ENCODE results near the gene CENPM. TPM values are rescaled to one million over a fixed set of nuclear protein-coding genes. Genes with fewer than 3 reads are reported as not detected.

The CENPM gene, protein sequence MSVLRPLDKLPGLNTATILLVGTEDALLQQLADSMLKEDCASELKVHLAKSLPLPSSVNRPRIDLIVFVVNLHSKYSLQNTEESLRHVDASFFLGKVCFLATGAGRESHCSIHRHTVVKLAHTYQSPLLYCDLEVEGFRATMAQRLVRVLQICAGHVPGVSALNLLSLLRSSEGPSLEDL
- 10 to 100 TPM; 74.0 to 95.8 TPM for total RNA-seq

DNA sequence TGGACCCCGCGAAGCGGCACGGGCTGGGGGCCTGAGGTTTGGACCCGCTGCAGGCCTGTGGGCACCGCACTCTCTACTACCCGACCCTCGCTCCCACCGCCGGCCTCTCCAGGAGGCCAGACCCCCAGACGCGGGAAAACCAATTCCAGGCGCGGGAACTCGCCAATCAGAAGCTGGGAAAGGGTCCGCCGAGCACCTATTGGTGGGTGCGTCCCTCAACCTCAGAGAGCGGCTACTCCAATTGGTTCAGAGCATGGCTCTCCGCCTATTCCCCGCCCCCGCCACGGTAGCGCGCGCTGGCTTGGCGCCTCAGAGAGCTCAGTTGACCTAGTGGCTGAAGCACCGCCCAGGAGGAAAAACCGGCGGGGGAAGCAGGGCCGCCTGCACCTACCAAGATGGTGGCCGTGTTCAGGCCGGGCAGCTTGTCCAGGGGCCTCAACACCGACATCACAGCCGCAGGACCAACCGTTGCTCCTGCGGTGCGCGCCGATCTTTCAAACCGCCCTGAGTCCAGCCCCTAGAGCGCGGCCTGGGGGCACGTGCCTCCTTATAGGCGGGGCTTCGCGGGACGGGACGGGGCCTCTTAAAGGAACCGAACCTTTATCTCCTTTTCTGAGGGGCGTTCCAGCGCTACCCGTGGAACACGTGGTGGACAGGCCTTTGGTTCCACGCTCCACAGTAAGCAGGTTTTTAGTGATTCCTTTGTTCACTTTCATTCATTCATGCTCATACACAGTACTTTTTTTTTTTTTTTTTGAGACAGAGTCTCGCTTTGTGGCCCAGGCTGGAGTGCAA is at the start of gene CENPM:
Gene CENPM (minus strand): TSS at position 524 of the 795 bp plus-strand sequence. CDS start 76 bp downstream, at position 448.
- DNase-seq (peak; percentile 97), ATAC-seq (peak; percentile 97)
- no peaks in the 10 kb centered on the region for H3K9me3 Mint-ChIP-seq (ENCODE audit: low read depth)
- H3K36me3 Mint-ChIP-seq: peaks cover 34% of the 10 kb centered on the region
- H3K4me1 Mint-ChIP-seq: peaks cover 44% of the 10 kb centered on the region
- H3K27ac Mint-ChIP-seq: peak within 1 kb of the TSS; percentile 92
- peak within 1 kb of the TSS; percentile 93 for H3K4me3 Mint-ChIP-seq
- H3K27me3 Mint-ChIP-seq: no peaks in the 10 kb centered on the region
- CTCF ChIA-PET: interaction anchor here (0.6 to 4.9 kb wide), 22 partner anchors 9 to 1221 kb away, joined by 3 to 54 read pairs (median 4); partner anchors contain the start of genes CCDC134, MEI1, NDUFA6 and SNU13

GRCh38 chr22:41995211-41995610 is 48.3 kb upstream of the CENPM start:
- H3K27me3 Mint-ChIP-seq: peaks cover 7% of the 10 kb centered on the region
- H3K27ac Mint-ChIP-seq: no peak overlapping the region
- ATAC-seq (no peak), DNase-seq (no peak)
- peaks cover 31% of the 10 kb centered on the region for H3K4me1 Mint-ChIP-seq
- H3K9me3 Mint-ChIP-seq (ENCODE audit: low read depth): peaks cover 3% of the 10 kb centered on the region
- CTCF ChIA-PET: interaction anchor here (1.0 kb wide), 1 partner anchor 96 kb away, joined by 4 read pairs; the partner anchor contains the start of gene NDUFA6
- H3K36me3 Mint-ChIP-seq: peaks cover 6% of the 10 kb centered on the region
- no peak overlapping the region for H3K4me3 Mint-ChIP-seq

- no peak overlapping the region for H3K27ac Mint-ChIP-seq
- H3K27me3 Mint-ChIP-seq: peaks cover 7% of the 10 kb centered on the region
- DNase-seq: no peak
- CTCF ChIA-PET: no interaction called here
- no peaks in the 10 kb centered on the region for H3K36me3 Mint-ChIP-seq
- ATAC-seq: no peak
- H3K4me3 Mint-ChIP-seq: no peak overlapping the region
- H3K4me1 Mint-ChIP-seq: peaks cover 12% of the 10 kb centered on the region
- H3K9me3 Mint-ChIP-seq (ENCODE audit: low read depth): no peaks in the 10 kb centered on the region
Observed at GRCh38 chr22:41992496-41992895, 45.5 kb upstream of the CENPM start.

- CTCF ChIA-PET: no interaction called here
- H3K27me3 Mint-ChIP-seq: peaks cover 7% of the 10 kb centered on the region
Observed at GRCh38 chr22:41991111-41991510, 44.2 kb upstream of the CENPM start.

DNA sequence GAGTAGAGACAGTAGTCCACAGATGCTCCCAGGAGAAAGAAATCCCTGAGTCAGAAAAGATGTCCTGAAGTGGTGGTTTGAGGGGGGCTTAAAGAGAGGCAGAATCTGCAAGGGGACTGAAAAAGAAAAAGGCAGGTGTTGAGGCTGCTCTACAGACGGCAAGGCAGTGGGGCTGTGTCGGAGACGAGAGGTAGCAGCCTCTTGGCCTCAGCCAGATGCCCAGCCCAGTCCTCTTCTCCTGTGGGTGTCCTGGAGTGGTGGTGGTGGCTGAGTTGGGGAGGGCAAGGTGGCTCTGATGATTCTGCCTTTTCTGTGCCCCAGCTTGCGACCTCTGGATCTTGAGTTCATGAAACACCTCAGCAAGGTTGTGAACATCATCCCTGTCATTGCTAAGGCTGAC is 42.3 kb upstream of the CENPM start:
- no peak overlapping the region for H3K27ac Mint-ChIP-seq
- no peaks in the 10 kb centered on the region for H3K4me1 Mint-ChIP-seq
- no peak for ATAC-seq
- H3K27me3 Mint-ChIP-seq: peaks cover 7% of the 10 kb centered on the region
- DNase-seq: no peak
- CTCF ChIA-PET: interaction anchor here (0.7 kb wide), 1 partner anchor 82 kb away, joined by 5 read pairs; no protein-coding TSS in a partner anchor
- H3K9me3 Mint-ChIP-seq (ENCODE audit: low read depth): no peaks in the 10 kb centered on the region
- no peaks in the 10 kb centered on the region for H3K36me3 Mint-ChIP-seq
- no peak overlapping the region for H3K4me3 Mint-ChIP-seq

More at GRCh38 chr22:41991111-41991510, 44.2 kb upstream of the CENPM start:
- DNase-seq (no peak), ATAC-seq (no peak)
- no peak overlapping the region for H3K4me3 Mint-ChIP-seq
- no peaks in the 10 kb centered on the region for H3K36me3 Mint-ChIP-seq
- H3K27ac Mint-ChIP-seq: no peak overlapping the region
- H3K4me1 Mint-ChIP-seq: peaks cover 11% of the 10 kb centered on the region
- H3K9me3 Mint-ChIP-seq (ENCODE audit: low read depth): no peaks in the 10 kb centered on the region

- CTCF ChIA-PET: interaction anchor here (1.0 to 1.3 kb wide), 2 partner anchors 104 to 457 kb away, joined by 3 read pairs; partner anchors contain the start of gene NDUFA6
- ATAC-seq (no peak), DNase-seq (no peak)
- Mint-ChIP-seq H3K4me3 (no peak overlapping the region), H3K27ac (no peak overlapping the region), H3K9me3 (ENCODE audit: low read depth) (no peaks in the 10 kb centered on the region), H3K4me1 (no peaks in the 10 kb centered on the region), H3K36me3 (no peaks in the 10 kb centered on the region), H3K27me3 (no peaks in the 10 kb centered on the region)
Observed at GRCh38 chr22:41987276-41987675, 40.3 kb upstream of the CENPM start.

DNA sequence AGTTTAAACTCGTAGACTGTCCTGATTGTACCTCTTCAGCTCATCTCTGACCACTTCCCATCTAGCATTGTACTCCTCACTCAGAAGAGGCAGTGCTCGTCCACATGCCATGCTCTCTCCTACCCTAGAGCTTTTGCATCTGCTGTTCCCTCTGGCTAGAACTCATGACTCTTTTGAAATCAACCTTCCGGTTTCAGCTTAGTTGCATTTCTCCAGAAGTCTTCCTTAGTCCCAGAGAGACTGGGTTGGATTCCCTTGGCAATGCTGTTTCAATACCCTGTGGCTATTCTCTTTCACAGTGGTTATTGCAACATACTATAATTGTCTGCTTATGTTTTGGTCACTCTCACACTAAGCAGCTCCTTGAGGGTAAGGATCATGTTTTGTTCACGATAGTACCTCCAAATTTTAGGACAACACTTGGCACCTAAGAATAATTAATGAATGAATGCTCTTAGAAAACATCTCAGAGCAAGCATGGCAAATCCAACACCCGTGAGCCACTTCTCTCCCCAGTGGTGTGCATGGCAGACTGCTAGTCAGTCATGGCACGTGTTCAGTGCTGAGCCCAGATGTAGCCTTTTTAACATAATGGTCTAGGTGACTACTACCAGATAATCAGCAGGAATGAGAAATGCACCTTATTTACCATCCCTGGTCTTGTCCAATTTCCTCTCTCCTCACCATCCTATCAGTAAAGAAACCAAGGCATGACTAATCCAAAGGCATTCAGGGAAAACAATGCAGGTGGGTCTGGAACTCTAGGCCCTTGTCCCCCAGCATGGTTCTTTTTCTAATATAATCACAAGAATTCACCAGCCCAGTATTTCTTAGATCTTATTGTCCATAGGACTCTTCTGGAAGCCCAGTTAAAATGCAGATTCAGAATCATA is 36.8 kb upstream of the CENPM start:
- Mint-ChIP-seq H3K27me3 (peaks cover 9% of the 10 kb centered on the region), H3K9me3 (ENCODE audit: low read depth) (no peaks in the 10 kb centered on the region), H3K27ac (no peak overlapping the region), H3K4me1 (no peaks in the 10 kb centered on the region), H3K4me3 (no peak overlapping the region), H3K36me3 (no peaks in the 10 kb centered on the region)
- ATAC-seq (no peak), DNase-seq (no peak)
- CTCF ChIA-PET: interaction anchor here (0.6 to 1.9 kb wide), 4 partner anchors 12 to 461 kb away, joined by 3 to 5 read pairs (median 4); no protein-coding TSS in a partner anchor

DNA sequence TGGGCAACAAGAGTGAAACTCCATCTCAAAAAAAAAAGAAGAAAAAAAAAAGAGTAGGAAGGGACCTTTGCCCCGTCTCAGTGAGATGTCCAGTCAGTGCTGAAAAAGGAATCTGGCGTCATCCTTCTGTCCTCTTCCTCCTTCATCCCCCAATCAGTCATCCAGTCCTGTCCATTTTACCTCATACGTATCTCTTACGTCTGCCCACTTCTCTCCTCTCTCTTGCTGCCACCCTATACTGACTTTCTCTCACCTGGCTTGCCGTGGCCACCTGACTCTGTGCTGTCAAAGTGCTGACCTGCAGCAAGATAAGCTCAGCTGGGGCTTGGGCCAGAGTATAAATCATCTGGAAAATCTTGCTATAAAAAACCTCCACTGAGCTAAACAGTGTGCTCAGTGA is 35.9 kb upstream of the CENPM start:
- CTCF ChIA-PET: interaction anchor here (0.6 to 1.9 kb wide), 5 partner anchors 11 to 462 kb away, joined by 3 to 5 read pairs (median 4); no protein-coding TSS in a partner anchor
- Mint-ChIP-seq H3K27me3 (peaks cover 16% of the 10 kb centered on the region), H3K27ac (no peak overlapping the region), H3K9me3 (ENCODE audit: low read depth) (no peaks in the 10 kb centered on the region), H3K4me1 (no peaks in the 10 kb centered on the region), H3K4me3 (no peak overlapping the region), H3K36me3 (no peaks in the 10 kb centered on the region)
- no peak for ATAC-seq
- DNase-seq: no peak

- CTCF ChIA-PET: interaction anchor here (0.7 kb wide), 1 partner anchor 1243 kb away, joined by 3 read pairs; no protein-coding TSS in a partner anchor
- ATAC-seq: no peak
- DNase-seq: no peak
- Mint-ChIP-seq H3K4me1 (peaks cover 3% of the 10 kb centered on the region), H3K9me3 (ENCODE audit: low read depth) (no peaks in the 10 kb centered on the region), H3K36me3 (no peaks in the 10 kb centered on the region), H3K27me3 (peaks cover 42% of the 10 kb centered on the region), H3K4me3 (no peak overlapping the region), H3K27ac (no peak overlapping the region)
Observed at GRCh38 chr22:41979423-41980250, 32.7 kb upstream of the CENPM start.

DNA sequence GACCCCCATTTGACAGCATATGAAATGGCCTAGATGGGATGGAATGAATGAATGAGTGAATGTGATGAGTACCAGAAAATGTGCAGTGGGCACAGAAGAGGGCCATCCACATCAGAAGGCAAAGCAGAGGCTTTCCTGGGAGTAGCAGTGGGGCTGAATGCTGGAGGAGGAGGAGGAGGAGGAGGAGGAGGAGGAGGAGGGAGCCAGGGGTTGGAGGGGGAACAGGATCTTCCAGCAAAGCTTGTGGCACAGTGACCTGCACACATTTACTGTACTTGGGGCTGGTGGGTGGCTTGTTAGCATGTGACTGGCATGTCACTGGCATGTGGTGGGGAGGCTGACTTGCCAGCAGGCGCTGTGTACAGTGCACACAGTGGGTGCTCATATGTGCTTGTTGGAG is 31.8 kb upstream of the CENPM start:
- Mint-ChIP-seq H3K27ac (no peak overlapping the region), H3K9me3 (ENCODE audit: low read depth) (no peaks in the 10 kb centered on the region), H3K36me3 (no peaks in the 10 kb centered on the region), H3K4me1 (peaks cover 3% of the 10 kb centered on the region), H3K4me3 (no peak overlapping the region), H3K27me3 (peaks cover 47% of the 10 kb centered on the region)
- no peak for ATAC-seq
- CTCF ChIA-PET: no interaction called here
- no peak for DNase-seq

GRCh38 chr22:41976961-41977566 is 30.1 kb upstream of the CENPM start:
- Mint-ChIP-seq H3K36me3 (no peaks in the 10 kb centered on the region), H3K27ac (no peak overlapping the region), H3K4me3 (peak overlapping the region; percentile 49), H3K4me1 (peaks cover 3% of the 10 kb centered on the region), H3K9me3 (ENCODE audit: low read depth) (no peaks in the 10 kb centered on the region), H3K27me3 (peaks cover 52% of the 10 kb centered on the region)
- ATAC-seq (peak; percentile 18), DNase-seq (no peak)
- CTCF ChIA-PET: no interaction called here

All from activated CD8-positive, alpha-beta memory T cell treated with anti-CD3 and anti-CD28 coated beads, Interleukin-2, amount 10 ng/mL, durations not matched to agents 7 days and 5 days (primary cell).